Liver (tissue), 9 donors: ENCODE measurements around the gene HCN2. TPM values are rescaled to one million over a fixed set of nuclear protein-coding genes. Genes with fewer than 3 reads are reported as not detected.

Experiments
- DNase-seq: peaks from one replicate; pipeline ENCODE4 v3.0.0-alpha.2; 2017; ENCODE audit warnings: low spot score
- H3K27ac ChIP-seq, 2 donors: one replicate each; pipeline ENCODE4 v1.7.0; 2013; ENCODE audit warnings: inconsistent platforms in 2 of 2, low read length in 2 of 2, control low read depth in 1 of 2, low read depth in 1 of 2, mild to moderate bottlenecking in 1 of 2
- H3K27me3 ChIP-seq, 4 donors: one replicate each; pipeline versions ENCODE4 v1.6.1 to v1.7.0; 2013; ENCODE audit warnings: low read length in 3 of 4, inconsistent platforms in 1 of 4, mild to moderate bottlenecking in 1 of 4, moderate library complexity in 1 of 4; ENCODE audit not compliant: control insufficient read depth in 4 of 4, insufficient read depth in 4 of 4
- H3K36me3 ChIP-seq, 4 donors: one replicate each; pipeline versions ENCODE4 v1.6.1 to v1.7.0; 2013; ENCODE audit warnings: low read length in 3 of 4, mild to moderate bottlenecking in 3 of 4, low read depth in 1 of 4, moderate library complexity in 1 of 4; ENCODE audit not compliant: control insufficient read depth in 4 of 4, insufficient read depth in 3 of 4
- H3K4me1 ChIP-seq, 4 donors: one replicate each; pipeline versions ENCODE4 v1.6.1 to v1.7.0; 2013; ENCODE audit warnings: low read length in 3 of 4, mild to moderate bottlenecking in 3 of 4, moderate library complexity in 1 of 4; ENCODE audit not compliant: control insufficient read depth in 4 of 4, insufficient read depth in 4 of 4
- H3K4me3 ChIP-seq, 3 donors: one replicate each; pipeline versions ENCODE4 v1.6.1 to v1.7.0; 2013; ENCODE audit warnings: low read length in 3 of 3, control low read depth in 1 of 3, low read depth in 1 of 3, mild to moderate bottlenecking in 1 of 3
- H3K9ac ChIP-seq, 2 donors: one replicate each; pipeline ENCODE4 v1.7.0; 2013; ENCODE audit warnings: low read length in 2 of 2, mild to moderate bottlenecking in 2 of 2, moderate library complexity in 2 of 2, control low read depth in 1 of 2, low read depth in 1 of 2
- H3K9me3 ChIP-seq, 4 donors: one replicate each; pipeline versions ENCODE4 v1.6.1 to v1.7.0; 2013; ENCODE audit warnings: low read length in 3 of 4; ENCODE audit not compliant: control insufficient read depth in 4 of 4
- ATF3 ChIP-seq: IDR thresholded peaks from 2 replicates; pipeline ENCODE4 v1.6.1; 2016; ENCODE audit warnings: antibody characterized with exemption
- CTCF ChIP-seq: fragments of 150-350 bp; IDR thresholded peaks from 2 replicates; pipeline ENCODE4 v1.5.1; 2017; ENCODE audit warnings: improper control_type of control experiment, low read depth, low read length; ENCODE audit not compliant: missing input control
- EGR1 ChIP-seq, 2 donors: IDR thresholded peaks; 2 replicates each; pipeline ENCODE4 v1.6.1; 2016 to 2018; ENCODE audit warnings: antibody characterized with exemption in 2 of 2, low read depth in 2 of 2
- FOXA1 ChIP-seq: IDR thresholded peaks from 2 replicates; pipeline ENCODE4 v1.6.1; 2016; ENCODE audit warnings: antibody characterized with exemption
- FOXA2 ChIP-seq: IDR thresholded peaks from 2 replicates; pipeline ENCODE4 v1.6.1; 2016; ENCODE audit warnings: antibody characterized with exemption
- GABPA ChIP-seq, 2 donors: IDR thresholded peaks in 1 of 2; conservative IDR thresholded peaks in 1 of 2; 2 replicates each; pipeline ENCODE4 v1.6.1; 2016; ENCODE audit warnings: antibody characterized with exemption in 2 of 2, mild to moderate bottlenecking in 1 of 2, moderate library complexity in 1 of 2
- HNF4A ChIP-seq, 2 donors: conservative IDR thresholded peaks; 2 replicates each; pipeline ENCODE4 v1.6.1; 2016; ENCODE audit warnings: antibody characterized with exemption in 2 of 2, mild to moderate bottlenecking in 2 of 2
- HNF4G ChIP-seq: IDR thresholded peaks from 2 replicates; pipeline ENCODE4 v1.6.1; 2016; ENCODE audit warnings: antibody characterized with exemption
- JUND ChIP-seq, 2 donors: IDR thresholded peaks; 2 replicates each; pipeline ENCODE4 v1.6.1; 2016; ENCODE audit warnings: antibody characterized with exemption in 2 of 2
- MAX ChIP-seq: IDR thresholded peaks from 2 replicates; pipeline ENCODE4 v1.6.1; 2016; ENCODE audit warnings: antibody characterized with exemption
- NR2F2 ChIP-seq: IDR thresholded peaks from 2 replicates; pipeline ENCODE4 v1.6.1; 2016; ENCODE audit warnings: antibody characterized with exemption
- RAD21 ChIP-seq, 2 donors: IDR thresholded peaks; 2 replicates each; pipeline ENCODE4 v1.6.1; 2016; ENCODE audit warnings: antibody characterized with exemption in 2 of 2, mild to moderate bottlenecking in 2 of 2
- REST ChIP-seq: IDR thresholded peaks from 2 replicates; pipeline ENCODE4 v1.6.1; 2016; ENCODE audit warnings: antibody characterized with exemption, mild to moderate bottlenecking
- RXRA ChIP-seq, 2 donors: IDR thresholded peaks; 2 replicates each; pipeline ENCODE4 v1.6.1; 2017 to 2018; ENCODE audit warnings: antibody characterized with exemption in 2 of 2, mild to moderate bottlenecking in 1 of 2
- SP1 ChIP-seq: IDR thresholded peaks from 2 replicates; pipeline ENCODE4 v1.6.1; 2018; ENCODE audit warnings: antibody characterized with exemption, mild to moderate bottlenecking
- TAF1 ChIP-seq: conservative IDR thresholded peaks from 2 replicates; pipeline ENCODE4 v1.6.1; 2016; ENCODE audit warnings: antibody characterized with exemption, mild to moderate bottlenecking
- YY1 ChIP-seq: IDR thresholded peaks from 2 replicates; pipeline ENCODE4 v1.6.1; 2016; ENCODE audit warnings: antibody characterized with exemption, mild to moderate bottlenecking
- ZBTB33 ChIP-seq: IDR thresholded peaks from 2 replicates; pipeline ENCODE4 v1.6.1; 2016; ENCODE audit warnings: antibody characterized with exemption
- WGBS: extraction: QIAGEN DNeasy Blood & Tissue Kit; methylation state at CpG from one replicate; pipeline ENCODE4 v1.1.7; 2013; 5-methylcytosine and 5-hydroxymethylcytosine counted together
- polyA plus RNA-seq, 2 donors: library from polyadenylated mRNA; stranded (reverse) in 1 of 2; unstranded in 1 of 2; fragments of 200-250 nt in 1 of 2; fragments of >200 nt in 1 of 2; fragmentation: Nextera tagmentation in 1 of 2; extraction: Ambion mirVana in 1 of 2; gene quantifications; one replicate each; pipeline versions ENCODE4 v1.2.1 to v1.2.3, GENCODE V29; 2013 to 2015
- total RNA-seq, 2 donors: library from RNA; depleted of rRNA; stranded (reverse); fragments of >200 nt; gene quantifications; one replicate each; pipeline ENCODE4 v1.2.3, GENCODE V29; 2014
- donor health status: healthy.
- donor health status: healthy.
- donor health status: healthy.
- donor health status: healthy.
- donor health status: healthy.

The HCN2 gene
- total and polyA plus RNA-seq, 4 donors: 0.05 to 0.17 (median 0.13) TPM; not detected in 1

GRCh38 chr19:621819-622218 lies 32.1 kb downstream of the HCN2 start:
- H3K36me3 ChIP-seq: peaks cover 7 to 58% (median 31%) of the 10 kb centered on the region in 4 donors
- H3K4me1 ChIP-seq: no peaks in the 10 kb centered on the region
- H3K4me3 ChIP-seq: no peak overlapping the region
- no peak overlapping the region for H3K27ac ChIP-seq
- TF ChIP-seq TAF1: no peak
- TF ChIP-seq FOXA2: no peak
- no peak for TF ChIP-seq JUND (IDR thresholded peaks at IDR 0.05)
- TF ChIP-seq SP1: no peak
- no peak for TF ChIP-seq FOXA1
- no peak for TF ChIP-seq HNF4A (conservative IDR thresholded peaks at IDR 0.05)
- no peak for TF ChIP-seq ZBTB33
- no peak for TF ChIP-seq NR2F2
- TF ChIP-seq EGR1 (IDR thresholded peaks at IDR 0.05; ENCODE audit: low read depth in 2 of 2): no peak
- TF ChIP-seq MAX: no peak
- TF ChIP-seq GABPA (IDR thresholded peaks at IDR 0.05 in 1 of 2, conservative IDR thresholded peaks at IDR 0.05 in 1 of 2): no peak
- no peak for TF ChIP-seq ATF3
- no peak overlapping the region for H3K9ac ChIP-seq
- 94% methylated on average over 24 of the region's 24 CpGs for WGBS
- no peaks in the 10 kb centered on the region for H3K9me3 ChIP-seq
- no peaks in the 10 kb centered on the region for H3K27me3 ChIP-seq
- DNase-seq: no peak

GRCh38 chr19:622666-623065 lies 33.0 kb downstream of the HCN2 start:
- Histone ChIP-seq H3K4me3 (no peak overlapping the region), H3K27ac (no peak overlapping the region), H3K36me3 (peaks cover 7 to 56% (median 30%) of the 10 kb centered on the region in 4 donors), H3K27me3 (no peaks in the 10 kb centered on the region), H3K4me1 (no peaks in the 10 kb centered on the region), H3K9me3 (no peaks in the 10 kb centered on the region), H3K9ac (no peak overlapping the region)
- WGBS: 96% methylated on average over 37 of the region's 37 CpGs
- TF ChIP-seq CTCF: no peak
- TF ChIP-seq NR2F2: no peak
- TF ChIP-seq SP1: no peak
- TF ChIP-seq RXRA (IDR thresholded peaks at IDR 0.05): no peak
- TF ChIP-seq FOXA1: no peak
- TF ChIP-seq JUND (IDR thresholded peaks at IDR 0.05): no peak
- no peak for TF ChIP-seq FOXA2
- TF ChIP-seq ZBTB33: no peak
- no peak for TF ChIP-seq GABPA (IDR thresholded peaks at IDR 0.05 in 1 of 2, conservative IDR thresholded peaks at IDR 0.05 in 1 of 2)
- no peak for TF ChIP-seq RAD21 (IDR thresholded peaks at IDR 0.05)
- TF ChIP-seq TAF1: no peak
- no peak for TF ChIP-seq HNF4A (conservative IDR thresholded peaks at IDR 0.05)
- no peak for TF ChIP-seq EGR1 (IDR thresholded peaks at IDR 0.05; ENCODE audit: low read depth in 2 of 2)
- TF ChIP-seq YY1: no peak
- no peak for TF ChIP-seq HNF4G
- TF ChIP-seq ATF3: no peak
- TF ChIP-seq MAX: no peak
- no peak for TF ChIP-seq REST
- DNase-seq: no peak
